Thyroid gland (tissue), 4 donors: Measurements from ENCODE around the gene IFNA21. TPM values are rescaled to one million over a fixed set of nuclear protein-coding genes. Genes with fewer than 3 reads are reported as not detected.

Source experiments
- DNase-seq, 2 donors: peaks; one replicate each; pipeline ENCODE4 v3.0.0-alpha.2; 2019
- H3K27ac ChIP-seq, 3 donors: fragments of 200-600 bp; sonication (generic); 1 replicate in 2 of 3; 2 replicates in 1 of 3; pipeline ENCODE4 v1.5.1; 2016 to 2019; ENCODE audit warnings: mild to moderate bottlenecking in 1 of 3, moderate library complexity in 1 of 3
- H3K27me3 ChIP-seq: fragments of 200-600 bp; sonication (generic); one replicate; pipeline ENCODE4 v1.5.1; 2019
- H3K36me3 ChIP-seq, 2 donors: fragments of 200-600 bp; sonication (generic); one replicate each; pipeline ENCODE4 v1.5.1; 2016 to 2019
- H3K4me1 ChIP-seq, 2 donors: fragments of 200-600 bp; sonication (generic); one replicate each; pipeline ENCODE4 v1.5.1; 2017 to 2019
- H3K4me3 ChIP-seq, 3 donors: fragments of 200-600 bp; sonication (generic); replicated peaks in 1 of 3; 1 replicate in 2 of 3; 2 replicates in 1 of 3; pipeline ENCODE4 v1.5.1; 2016; ENCODE audit warnings: mild to moderate bottlenecking in 1 of 3
- H3K9me3 ChIP-seq: fragments of 200-600 bp; sonication (generic); one replicate; pipeline ENCODE4 v1.5.1; 2017
- POLR2A ChIP-seq, 2 donors: fragments of 450-650 bp; IDR thresholded peaks; one replicate each; pipeline ENCODE4 v1.6.1; 2017; ENCODE audit warnings: antibody characterized with exemption in 2 of 2, mild to moderate bottlenecking in 2 of 2, moderate library complexity in 1 of 2
- WGBS, 2 donors: methylation state at CpG; one replicate each; pipeline ENCODE4 v1.1.5; 2017; 5-methylcytosine and 5-hydroxymethylcytosine counted together
- intact Hi-C: fragments of 100-400 bp; cut with DNase I; formaldehyde crosslinking; loops from one replicate; pipeline ENCODE4 v1.15.1; 2023
- small RNA-seq: library from RNA; depleted of rRNA; stranded (forward); fragments of <200 nt; gene quantifications from one replicate; pipeline ENCODE3, GENCODE V24; 2016
- total RNA-seq, 4 donors: library from RNA; depleted of rRNA; stranded (reverse); fragments of >200 nt; gene quantifications; one replicate each; pipeline ENCODE4 v1.2.3, GENCODE V29; 2016
- TF ChIP-seq, protein P1 (sequence below), 6 experiments: fragments of 200-600 bp in 3 of 6; fragments of 450-650 bp in 3 of 6; sonication (generic) in 3 of 6; IDR thresholded peaks; one replicate each; pipeline ENCODE4 v1.5.1; 2016 to 2019; ENCODE audit warnings: antibody characterized with exemption in 6 of 6, mild to moderate bottlenecking in 2 of 6, inconsistent platforms in 1 of 6, moderate library complexity in 1 of 6

IFNA21 gene
- total RNA-seq, 4 donors from 2014 or later = not detected

GRCh38 chr9:21121595-21122251 lies 44.7 kb downstream of the IFNA21 start:
- no peaks in the 10 kb centered on the region for H3K27me3 ChIP-seq
- no peaks in the 10 kb centered on the region for H3K36me3 ChIP-seq
- no peak for TF ChIP-seq POLR2A (IDR thresholded peaks at IDR 0.05)
- TF ChIP-seq, protein P1, sequence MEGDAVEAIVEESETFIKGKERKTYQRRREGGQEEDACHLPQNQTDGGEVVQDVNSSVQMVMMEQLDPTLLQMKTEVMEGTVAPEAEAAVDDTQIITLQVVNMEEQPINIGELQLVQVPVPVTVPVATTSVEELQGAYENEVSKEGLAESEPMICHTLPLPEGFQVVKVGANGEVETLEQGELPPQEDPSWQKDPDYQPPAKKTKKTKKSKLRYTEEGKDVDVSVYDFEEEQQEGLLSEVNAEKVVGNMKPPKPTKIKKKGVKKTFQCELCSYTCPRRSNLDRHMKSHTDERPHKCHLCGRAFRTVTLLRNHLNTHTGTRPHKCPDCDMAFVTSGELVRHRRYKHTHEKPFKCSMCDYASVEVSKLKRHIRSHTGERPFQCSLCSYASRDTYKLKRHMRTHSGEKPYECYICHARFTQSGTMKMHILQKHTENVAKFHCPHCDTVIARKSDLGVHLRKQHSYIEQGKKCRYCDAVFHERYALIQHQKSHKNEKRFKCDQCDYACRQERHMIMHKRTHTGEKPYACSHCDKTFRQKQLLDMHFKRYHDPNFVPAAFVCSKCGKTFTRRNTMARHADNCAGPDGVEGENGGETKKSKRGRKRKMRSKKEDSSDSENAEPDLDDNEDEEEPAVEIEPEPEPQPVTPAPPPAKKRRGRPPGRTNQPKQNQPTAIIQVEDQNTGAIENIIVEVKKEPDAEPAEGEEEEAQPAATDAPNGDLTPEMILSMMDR (IDR thresholded peaks at IDR 0.05) = no peak
- no peak overlapping the region for H3K27ac ChIP-seq
- no peak for DNase-seq
- 71 to 94% methylated on average over 4 of the region's 4 CpGs for WGBS, 2 donors
- H3K9me3 ChIP-seq = no peaks in the 10 kb centered on the region
- H3K4me1 ChIP-seq = peaks cover 11 to 13% of the 10 kb centered on the region in 2 donors
- H3K4me3 ChIP-seq = no peak overlapping the region
- intact Hi-C loops = no loop called here

GRCh38 chr9:21121079-21121478 lies 45.4 kb downstream of the IFNA21 start:
- TF ChIP-seq, protein P1 (IDR thresholded peaks at IDR 0.05) = no peak
- TF ChIP-seq POLR2A (IDR thresholded peaks at IDR 0.05) = no peak
- intact Hi-C loops = no loop called here

GRCh38 chr9:21119093-21119770 lies 47.2 kb downstream of the IFNA21 start:
- H3K27ac ChIP-seq = no peak overlapping the region
- H3K9me3 ChIP-seq = no peaks in the 10 kb centered on the region
- no peaks in the 10 kb centered on the region for H3K27me3 ChIP-seq
- no peak for DNase-seq
- H3K36me3 ChIP-seq = no peaks in the 10 kb centered on the region
- TF ChIP-seq POLR2A (IDR thresholded peaks at IDR 0.05) = no peak
- TF ChIP-seq, protein P1 (IDR thresholded peaks at IDR 0.05) = no peak
- intact Hi-C loops = loop anchor here (10.0 kb wide), 1 partner anchor 764 kb away; no protein-coding TSS in a partner anchor
- H3K4me1 ChIP-seq = peaks cover 21 to 29% of the 10 kb centered on the region in 2 donors
- 50 to 52% methylated on average over 7 of the region's 7 CpGs for WGBS, 2 donors
- H3K4me3 ChIP-seq = no peak overlapping the region

More at GRCh38 chr9:21121079-21121478, 45.4 kb downstream of the IFNA21 start:
- no peak for DNase-seq
- Histone ChIP-seq H3K27me3 (no peaks in the 10 kb centered on the region), H3K36me3 (no peaks in the 10 kb centered on the region), H3K4me3 (no peak overlapping the region), H3K9me3 (no peaks in the 10 kb centered on the region), H3K27ac (no peak overlapping the region), H3K4me1 (peaks cover 15% of the 10 kb centered on the region in 2 donors)
- WGBS, 2 donors = 74 to 94% methylated on average over 2 of the region's 2 CpGs

Small RNA genes lying within 50 kb of the gene (small RNA-seq; reads per million reads assigned to genes)
- gene RF00019 = not detected

Other genes with a start within 250 kb of the IFNA21 start
- 1 to 10 TPM; 1.8 to 4.8 (median 3.3) TPM for gene HACD4, start 135.0 kb downstream of the IFNA21 start, total RNA-seq
- not detected for gene IFNB1, start 88.7 kb downstream of the IFNA21 start, total RNA-seq
- gene IFNW1, start 24.8 kb downstream of the IFNA21 start, total RNA-seq = not detected
- not detected for gene IFNA4, start 20.9 kb upstream of the IFNA21 start, total RNA-seq
- not detected for gene IFNA7, start 35.5 kb upstream of the IFNA21 start, total RNA-seq
- gene IFNA10, start 40.5 kb upstream of the IFNA21 start, total RNA-seq = not detected
- gene IFNA16, start 50.7 kb upstream of the IFNA21 start, total RNA-seq = not detected
- gene IFNA17, start 61.6 kb upstream of the IFNA21 start, total RNA-seq = not detected
- gene IFNA14, start 73.3 kb upstream of the IFNA21 start, total RNA-seq = not detected
- gene IFNA5, start 138.7 kb upstream of the IFNA21 start, total RNA-seq = not detected
- gene KLHL9, start 168.7 kb upstream of the IFNA21 start, total RNA-seq = 10 to 100 TPM; 28.4 to 31.0 (median 30.9) TPM
- not detected for gene IFNA6, start 184.2 kb upstream of the IFNA21 start, total RNA-seq
- not detected for gene IFNA13, start 201.4 kb upstream of the IFNA21 start, total RNA-seq
- gene IFNA2, start 218.7 kb upstream of the IFNA21 start, total RNA-seq = not detected
- not detected for gene IFNA8, start 242.5 kb upstream of the IFNA21 start, total RNA-seq